ENCODE measurements around the gene MOV10.
"Not testable (repeated sequence)": the region's sequence is repeated elsewhere in the genome, so short reads cannot be mapped to it uniquely, and the experiment has no call there.

MOV10 gene

DNA sequence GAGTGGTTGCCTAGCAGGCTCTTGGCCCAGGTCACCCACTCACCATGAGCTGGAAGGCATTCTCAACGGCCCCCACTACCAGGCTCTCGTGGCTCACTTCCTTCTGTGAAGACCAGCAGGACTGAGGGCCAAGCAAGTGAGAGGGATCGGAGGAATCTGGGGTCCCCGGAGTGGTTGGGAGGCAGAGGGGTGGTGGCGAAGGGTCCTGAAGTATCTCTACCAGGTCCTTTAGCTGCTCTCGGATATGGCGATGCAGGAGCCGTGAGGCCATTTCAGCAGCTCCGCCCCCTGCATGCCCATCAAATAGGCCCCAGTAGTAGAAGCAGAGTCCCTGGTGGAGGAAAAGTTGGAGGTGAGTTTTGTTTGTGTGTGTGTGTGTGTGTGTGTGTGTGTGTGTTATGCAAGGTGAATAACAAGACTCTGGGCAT lies 38.3 kb downstream of the MOV10 start:
- DNase-seq (ENCODE audit: low read depth), result no peak

GRCh38 chr1:112713466-112714312 lies 39.2 kb downstream of the MOV10 start:
- no peak for DNase-seq (ENCODE audit: low read depth)

GRCh38 chr1:112714313-112715263 lies 40.1 kb downstream of the MOV10 start:
- no peak for DNase-seq (ENCODE audit: low read depth)

DNA sequence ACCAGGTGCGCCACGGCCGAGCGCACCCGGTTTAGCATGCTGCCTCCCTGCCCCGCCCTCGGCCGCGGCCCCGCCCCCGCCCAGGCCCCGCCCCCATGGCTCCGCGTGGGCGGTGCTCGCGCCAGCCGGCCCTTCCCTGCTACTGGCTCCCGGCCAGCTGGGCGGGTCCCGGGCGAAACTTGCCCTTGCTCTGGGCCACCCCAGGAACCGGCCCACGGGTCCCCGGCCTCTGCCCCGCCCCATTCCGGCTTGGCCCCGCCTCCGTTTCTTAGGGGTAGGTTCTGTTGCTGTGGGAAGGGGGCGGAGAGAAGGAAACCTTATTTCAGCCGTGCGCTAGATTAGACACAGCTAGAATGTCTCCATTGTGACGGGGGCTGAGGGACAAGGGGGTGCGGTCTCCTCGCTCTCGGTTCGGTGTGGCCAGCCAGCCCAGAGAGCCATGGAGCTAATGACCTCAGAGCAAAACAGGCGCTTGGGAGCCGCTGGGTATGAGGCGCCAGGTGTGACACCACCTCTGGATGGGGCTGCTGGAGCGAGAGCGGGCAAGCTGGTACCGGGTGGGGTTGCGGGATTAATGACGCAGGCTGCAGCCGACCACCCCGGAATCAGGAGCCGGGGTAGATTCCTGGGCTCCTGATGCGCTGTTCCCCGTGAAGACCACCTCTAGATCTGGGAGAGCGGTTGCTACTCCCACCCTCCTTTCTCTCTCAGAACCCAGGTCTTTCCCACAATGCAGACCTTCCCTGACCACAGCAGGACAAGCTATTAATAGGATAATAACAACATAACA lies 41.0 kb downstream of the MOV10 start, which contains the start of gene PPM1J:
Gene PPM1J, minus strand, starts transcription at position 69 of the 790 bp plus-strand sequence. Its CDS starts 31 bp downstream, at position 38.
- DNase-seq (ENCODE audit: low read depth), result peak; percentile 86

- peak; percentile 76 for DNase-seq (ENCODE audit: low read depth)
Observed at GRCh38 chr1:112716133-112716720, 41.8 kb downstream of the MOV10 start.

DNA sequence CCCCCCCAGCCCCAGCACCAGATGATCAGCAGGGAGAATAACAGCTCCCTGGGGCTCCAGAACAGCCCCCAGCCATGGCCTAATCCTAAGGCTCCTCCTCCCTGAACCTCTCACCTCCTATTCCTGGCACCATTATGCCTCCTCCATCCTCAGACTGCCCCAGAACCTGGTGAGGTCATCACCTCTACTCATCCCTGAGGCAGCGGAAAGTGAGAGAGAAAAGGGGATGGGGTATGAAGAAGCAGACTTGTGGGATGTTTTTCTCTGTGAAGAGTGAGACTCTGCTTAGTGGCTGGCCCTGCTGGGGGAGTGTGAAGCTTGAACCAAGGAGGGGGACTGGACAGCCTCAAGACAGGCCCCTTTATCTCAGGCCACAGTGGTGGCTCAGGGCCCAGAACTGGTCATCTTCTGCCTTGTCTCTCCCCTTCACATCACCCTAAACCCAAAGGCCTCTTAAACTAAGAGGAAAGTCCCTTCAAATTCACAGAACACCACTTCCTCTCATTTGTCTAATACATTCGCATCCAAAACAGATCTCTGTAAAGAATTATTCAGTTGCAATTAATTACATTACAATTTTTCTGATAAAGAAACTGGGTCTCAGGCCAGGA lies 42.9 kb downstream of the MOV10 start:
- DNase-seq (ENCODE audit: low read depth), result no peak

DNA sequence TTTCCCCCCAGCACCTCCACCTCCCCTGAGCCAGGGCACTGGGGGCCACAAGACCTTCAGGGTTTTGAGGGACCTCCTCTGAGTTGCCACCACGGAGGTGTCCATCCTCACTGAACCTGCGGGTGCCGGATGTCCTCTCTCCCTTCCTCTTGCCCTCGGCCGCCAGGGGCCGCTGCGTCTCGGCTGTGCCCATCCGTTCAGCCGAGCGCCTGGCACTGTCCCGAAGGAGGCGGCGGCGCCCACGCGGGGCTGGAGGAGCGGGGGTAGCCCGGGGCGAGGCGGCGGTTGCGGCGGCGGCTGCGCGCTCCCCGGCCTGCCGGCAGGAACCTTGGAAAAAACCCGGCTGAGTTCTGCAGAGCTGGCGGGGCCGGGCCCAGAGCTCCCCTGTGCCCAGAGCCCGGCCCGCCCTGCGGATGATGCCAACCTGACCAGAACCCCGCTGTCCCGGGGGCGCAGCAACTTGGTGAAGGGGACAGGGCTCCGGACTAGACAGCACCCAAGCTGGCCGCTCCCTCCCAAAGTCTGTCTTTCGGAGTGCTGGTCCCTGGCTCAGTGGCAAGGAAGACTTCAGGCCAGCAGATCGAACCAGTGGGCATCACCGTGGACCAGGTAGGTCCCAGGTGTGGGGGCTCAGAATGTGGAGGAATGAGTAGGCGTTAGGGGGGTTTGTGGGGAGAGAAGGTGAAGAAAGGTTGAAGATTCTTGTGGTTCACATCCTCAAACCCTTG lies 44.4 kb downstream of the MOV10 start:
- DNase-seq (ENCODE audit: low read depth), result peak; percentile 39

GRCh38 chr1:112719706-112720105 lies 45.2 kb downstream of the MOV10 start:
- DNase-seq (ENCODE audit: low read depth), result no peak

DNA sequence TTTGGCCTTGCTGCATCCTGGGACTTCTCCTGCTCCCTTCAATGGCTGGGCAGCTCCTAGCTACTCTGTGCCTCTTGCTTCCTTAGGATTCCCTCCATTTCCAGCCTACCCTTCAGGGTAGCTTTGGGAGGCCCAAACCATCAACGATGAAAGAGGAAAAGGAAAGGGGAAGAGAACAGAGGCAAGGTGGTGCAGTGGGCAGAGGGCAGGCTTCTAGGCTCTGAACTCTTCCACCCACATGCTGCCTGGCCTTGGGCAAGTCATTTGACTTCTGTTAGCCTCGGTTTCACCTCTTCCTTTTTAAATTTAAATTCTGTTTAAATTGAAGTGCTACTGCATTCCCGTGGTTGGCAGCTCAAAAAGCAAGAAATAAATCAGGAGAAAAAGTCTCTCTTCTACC lies 46.3 kb downstream of the MOV10 start:
- no peak for DNase-seq (ENCODE audit: low read depth)

GRCh38 chr1:112721294-112721693 lies 46.8 kb downstream of the MOV10 start:
- DNase-seq (ENCODE audit: low read depth), result not testable (repeated sequence)

- DNase-seq (ENCODE audit: low read depth), result no peak
Observed at GRCh38 chr1:112721966-112722524, 47.6 kb downstream of the MOV10 start.

DNA sequence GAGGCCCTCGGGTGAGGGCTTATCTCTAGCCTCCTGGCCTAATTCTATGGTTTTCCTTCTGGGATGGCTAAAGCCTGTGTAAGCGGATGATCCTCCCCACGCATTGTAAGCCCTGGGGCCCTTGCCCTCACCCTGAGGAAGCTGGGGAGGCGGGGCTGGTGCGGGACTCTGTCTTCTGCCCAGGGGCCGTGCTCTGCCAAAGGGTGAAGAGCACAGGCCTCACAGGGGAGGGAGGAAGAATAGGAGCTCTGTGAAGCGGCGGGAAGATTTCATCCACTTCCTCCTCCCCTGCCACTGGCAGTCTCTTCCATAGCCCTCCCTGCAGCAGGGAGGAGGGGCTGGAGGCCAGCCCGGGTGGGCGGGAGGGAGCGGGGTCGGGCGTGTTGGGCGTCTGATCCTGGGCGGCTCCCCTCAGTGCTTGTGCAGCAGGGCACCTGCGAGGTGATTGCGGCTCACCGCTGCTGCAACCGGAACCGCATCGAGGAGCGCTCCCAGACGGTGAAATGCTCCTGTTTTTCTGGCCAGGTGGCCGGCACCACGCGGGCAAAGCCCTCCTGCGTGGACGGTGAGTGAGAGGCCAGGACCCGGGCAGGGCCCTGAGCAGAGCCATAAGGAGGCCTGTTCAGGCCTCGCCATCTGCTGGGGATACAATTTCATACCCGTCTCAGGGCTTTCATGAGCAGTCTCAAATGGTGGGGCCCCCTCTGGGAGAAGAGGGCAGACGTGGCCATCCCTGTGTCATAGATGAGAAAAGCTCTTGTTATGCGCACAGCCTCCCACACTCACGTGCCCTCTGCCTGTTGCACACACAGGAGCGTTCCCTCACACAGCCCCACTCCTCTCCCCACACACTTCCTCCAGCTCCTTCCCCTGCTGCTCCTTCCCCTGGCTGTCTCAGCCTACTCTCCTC lies 48.4 kb downstream of the MOV10 start:
- no peak for DNase-seq (ENCODE audit: low read depth)

- no peak for DNase-seq (ENCODE audit: low read depth)
Observed at GRCh38 chr1:112723511-112723839, 49.0 kb downstream of the MOV10 start.

- DNase-seq (ENCODE audit: low read depth), result not testable (repeated sequence)
Observed at GRCh38 chr1:112724240-112724639, 49.8 kb downstream of the MOV10 start.

- no peak for DNase-seq (ENCODE audit: low read depth)
Observed at GRCh38 chr1:112727716-112728115, 53.3 kb downstream of the MOV10 start.

DNA sequence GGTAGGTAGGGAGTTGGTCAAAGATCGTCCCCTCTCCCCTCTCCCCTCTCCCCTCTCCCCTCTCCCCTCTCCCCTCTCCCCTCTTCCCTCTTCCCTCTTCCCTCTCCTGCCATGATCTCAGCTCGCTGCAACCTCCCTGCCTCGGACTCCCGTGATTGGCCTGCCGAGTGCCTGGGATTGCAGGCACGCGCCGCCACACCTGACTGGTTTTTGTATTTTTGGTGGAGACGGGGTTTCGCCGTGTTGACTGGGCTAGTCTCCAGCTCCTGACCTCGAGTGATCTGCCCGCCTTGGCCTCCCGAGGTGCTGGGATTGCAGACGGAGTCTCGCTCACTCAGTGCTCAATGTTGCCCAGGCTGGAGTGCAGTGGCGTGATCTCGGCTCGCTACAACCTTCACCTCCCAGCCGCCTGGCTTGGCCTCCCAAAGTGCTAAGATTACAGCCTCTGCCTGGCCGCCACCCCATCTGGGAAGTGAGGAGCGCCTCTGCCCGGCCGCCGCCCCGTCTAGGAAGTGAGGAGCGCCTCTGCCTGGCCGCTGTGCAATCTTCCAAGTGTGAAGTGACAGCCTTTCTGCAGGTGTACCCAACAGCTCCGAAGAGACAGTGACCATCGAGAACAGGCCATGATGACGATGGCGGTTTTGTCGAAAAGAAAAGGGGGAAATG lies 54.0 kb downstream of the MOV10 start:
- not testable (repeated sequence) for DNase-seq (ENCODE audit: low read depth)

DNA sequence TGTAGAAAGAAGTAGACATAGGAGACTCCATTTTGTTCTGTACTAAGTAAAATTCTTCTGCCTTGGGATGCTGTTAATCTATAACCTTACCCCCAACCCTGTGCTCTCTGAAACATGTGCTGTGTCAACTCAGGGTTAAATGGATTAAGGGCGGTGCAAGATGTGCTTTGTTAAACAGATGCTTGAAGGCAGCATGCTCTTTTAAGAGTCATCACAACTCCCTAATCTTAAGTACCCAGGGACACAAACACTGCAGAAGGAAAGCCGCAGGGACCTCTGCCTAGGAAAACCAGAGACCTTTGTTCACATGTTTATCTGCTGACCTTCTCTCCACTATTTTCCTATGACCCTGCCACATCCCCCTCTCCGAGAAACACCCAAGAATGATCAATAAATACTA lies 54.6 kb downstream of the MOV10 start:
- DNase-seq (ENCODE audit: low read depth), result not testable (repeated sequence)

- DNase-seq (ENCODE audit: low read depth), result no peak
Observed at GRCh38 chr1:112729909-112730308, 55.5 kb downstream of the MOV10 start.

Data from stromal cell of bone marrow (primary cell).